Smooth muscle cell (in vitro differentiated cells): ENCODE measurements around the gene PATL1. TPM values are rescaled to one million over a fixed set of nuclear protein-coding genes. Genes with fewer than 3 reads are reported as not detected.

Experiments
- DNase-seq: peaks from one replicate; lab custom pipeline; 2025; ENCODE audit not compliant: unreplicated experiment; lab: John Stamatoyannopoulos, UW
- H2AFZ ChIP-seq: fragments of 200-600 bp; sonication (generic); 2 replicates; pipeline ENCODE4 v1.6.0; 2016; ENCODE audit warnings: antibody characterized with exemption, low read depth, mild to moderate bottlenecking
- H3F3A ChIP-seq: fragments of 200-600 bp; sonication (generic); 2 replicates; pipeline ENCODE4 v1.6.0; 2017; ENCODE audit warnings: antibody characterized with exemption, low read depth
- H3K27ac ChIP-seq: fragments of 200-600 bp; sonication (generic); 2 replicates; pipeline ENCODE4 v1.5.1; 2016; ENCODE audit warnings: low read depth, mild to moderate bottlenecking
- H3K27me3 ChIP-seq: fragments of 200-600 bp; sonication (generic); 2 replicates; pipeline ENCODE4 v1.6.1; 2016; ENCODE audit warnings: low read depth, mild to moderate bottlenecking
- H3K36me3 ChIP-seq: fragments of 200-600 bp; sonication (generic); 2 replicates; pipeline ENCODE4 v1.5.1; 2016; ENCODE audit warnings: low read depth
- H3K4me1 ChIP-seq: fragments of 200-600 bp; sonication (generic); 2 replicates; pipeline ENCODE4 v1.5.1; 2016; ENCODE audit warnings: low read depth
- H3K4me2 ChIP-seq: fragments of 200-600 bp; sonication (generic); 2 replicates; pipeline ENCODE4 v1.6.0; 2016; ENCODE audit warnings: mild to moderate bottlenecking
- H3K4me3 ChIP-seq: fragments of 200-600 bp; sonication (generic); 2 replicates; pipeline ENCODE4 v1.5.1; 2016; ENCODE audit warnings: mild to moderate bottlenecking
- H3K79me2 ChIP-seq: fragments of 200-600 bp; sonication (generic); 2 replicates; pipeline ENCODE4 v1.6.0; 2016; ENCODE audit warnings: low read depth, mild to moderate bottlenecking
- H3K9ac ChIP-seq: fragments of 200-600 bp; sonication (generic); 2 replicates; pipeline ENCODE4 v1.6.0; 2016; ENCODE audit warnings: low read depth
- H3K9me3 ChIP-seq: fragments of 200-600 bp; sonication (generic); replicated peaks from 2 replicates; pipeline ENCODE4 v1.5.1; 2016; ENCODE audit warnings: low read depth
- H4K20me1 ChIP-seq: fragments of 200-600 bp; sonication (generic); 2 replicates; pipeline ENCODE4 v1.6.0; 2016; ENCODE audit warnings: low read depth
- WGBS: methylation state at CpG from one replicate; pipeline ENCODE4 v1.1.7; 2016; ENCODE audit warnings: low lambda C conversion rate; 5-methylcytosine and 5-hydroxymethylcytosine counted together
- polyA plus RNA-seq: library from polyadenylated mRNA; unstranded; fragments of >200 nt; fragmentation: Nextera tagmentation; extraction: Ambion mirVana; gene quantifications from 2 replicates; pipeline ENCODE4 v1.2.1, GENCODE V29; 2016
- total RNA-seq: library from RNA; depleted of rRNA; stranded (reverse); fragments of >200 nt; gene quantifications from 2 replicates; pipeline ENCODE4 v1.2.3, GENCODE V29; 2014
- TF ChIP-seq, protein P1 (sequence below): fragments of 200-600 bp; sonication (generic); IDR thresholded peaks from 2 replicates; pipeline ENCODE4 v1.5.1; 2017; ENCODE audit warnings: borderline replicate concordance, mild to moderate bottlenecking, antibody characterized with exemption; ENCODE audit not compliant: insufficient read depth, poor library complexity, severe bottlenecking

PATL1 gene, protein sequence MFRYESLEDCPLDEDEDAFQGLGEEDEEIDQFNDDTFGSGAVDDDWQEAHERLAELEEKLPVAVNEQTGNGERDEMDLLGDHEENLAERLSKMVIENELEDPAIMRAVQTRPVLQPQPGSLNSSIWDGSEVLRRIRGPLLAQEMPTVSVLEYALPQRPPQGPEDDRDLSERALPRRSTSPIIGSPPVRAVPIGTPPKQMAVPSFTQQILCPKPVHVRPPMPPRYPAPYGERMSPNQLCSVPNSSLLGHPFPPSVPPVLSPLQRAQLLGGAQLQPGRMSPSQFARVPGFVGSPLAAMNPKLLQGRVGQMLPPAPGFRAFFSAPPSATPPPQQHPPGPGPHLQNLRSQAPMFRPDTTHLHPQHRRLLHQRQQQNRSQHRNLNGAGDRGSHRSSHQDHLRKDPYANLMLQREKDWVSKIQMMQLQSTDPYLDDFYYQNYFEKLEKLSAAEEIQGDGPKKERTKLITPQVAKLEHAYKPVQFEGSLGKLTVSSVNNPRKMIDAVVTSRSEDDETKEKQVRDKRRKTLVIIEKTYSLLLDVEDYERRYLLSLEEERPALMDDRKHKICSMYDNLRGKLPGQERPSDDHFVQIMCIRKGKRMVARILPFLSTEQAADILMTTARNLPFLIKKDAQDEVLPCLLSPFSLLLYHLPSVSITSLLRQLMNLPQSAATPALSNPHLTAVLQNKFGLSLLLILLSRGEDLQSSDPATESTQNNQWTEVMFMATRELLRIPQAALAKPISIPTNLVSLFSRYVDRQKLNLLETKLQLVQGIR
- total RNA-seq (18.0 and 35.2 TPM in 2 replicates), polyA plus RNA-seq (16.3 and 16.5 TPM in 2 replicates)

DNA sequence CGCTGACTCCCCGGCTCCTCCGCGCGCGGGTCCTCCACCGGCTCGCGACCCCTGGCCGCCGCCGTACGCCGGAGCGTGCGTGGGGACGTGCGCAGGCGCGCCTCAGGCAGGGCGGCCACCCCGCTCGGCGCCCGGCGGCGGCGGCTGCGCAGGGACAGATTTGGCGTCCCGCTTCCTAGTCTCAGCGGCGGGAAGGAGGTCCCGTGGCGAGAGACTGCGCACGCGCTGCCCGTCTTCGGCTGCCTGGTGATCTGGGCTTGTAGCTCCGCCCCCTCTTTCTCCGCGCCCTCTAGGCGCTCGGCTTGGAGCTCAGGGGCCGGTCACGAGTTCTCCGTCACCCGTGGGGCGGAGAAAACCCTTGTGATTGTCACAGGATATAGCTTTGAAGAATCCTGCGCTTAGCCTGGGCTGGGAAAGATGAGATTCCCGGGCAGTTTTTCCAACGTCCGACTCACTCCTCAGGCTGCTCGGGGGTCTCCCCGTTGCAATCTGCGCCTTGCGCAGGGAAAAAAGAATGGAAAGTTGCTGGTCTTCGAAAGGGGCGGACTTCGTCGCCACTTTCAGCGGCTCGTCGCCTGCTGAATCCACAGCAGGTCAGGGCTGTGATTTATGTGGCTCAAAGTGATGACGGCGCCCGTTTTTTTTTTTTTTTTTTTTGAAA is at the start of gene PATL1:
Gene PATL1 (minus strand): TSS at position 88 of the 661 bp plus-strand sequence. CDS start 142 bp downstream, outside the sequence.
- Histone ChIP-seq H4K20me1 (peaks cover 22% of the 10 kb centered on the region), H3K36me3 (peaks cover 8% of the 10 kb centered on the region), H3K4me3 (peak within 1 kb of the TSS; percentile 97), H3K27me3 (no peaks in the 10 kb centered on the region), H3K9ac (peak within 1 kb of the TSS; percentile 98), H2AFZ (peak within 1 kb of the TSS; percentile 89), H3F3A (peaks cover 7% of the 10 kb centered on the region), H3K4me1 (peaks cover 12% of the 10 kb centered on the region), H3K9me3 (no peaks in the 10 kb centered on the region), H3K27ac (peak within 1 kb of the TSS; percentile 100), H3K4me2 (peak within 1 kb of the TSS; percentile 97), H3K79me2 (peaks cover 44% of the 10 kb centered on the region)
- peak; percentile 97 for DNase-seq
- TF ChIP-seq, protein P1, sequence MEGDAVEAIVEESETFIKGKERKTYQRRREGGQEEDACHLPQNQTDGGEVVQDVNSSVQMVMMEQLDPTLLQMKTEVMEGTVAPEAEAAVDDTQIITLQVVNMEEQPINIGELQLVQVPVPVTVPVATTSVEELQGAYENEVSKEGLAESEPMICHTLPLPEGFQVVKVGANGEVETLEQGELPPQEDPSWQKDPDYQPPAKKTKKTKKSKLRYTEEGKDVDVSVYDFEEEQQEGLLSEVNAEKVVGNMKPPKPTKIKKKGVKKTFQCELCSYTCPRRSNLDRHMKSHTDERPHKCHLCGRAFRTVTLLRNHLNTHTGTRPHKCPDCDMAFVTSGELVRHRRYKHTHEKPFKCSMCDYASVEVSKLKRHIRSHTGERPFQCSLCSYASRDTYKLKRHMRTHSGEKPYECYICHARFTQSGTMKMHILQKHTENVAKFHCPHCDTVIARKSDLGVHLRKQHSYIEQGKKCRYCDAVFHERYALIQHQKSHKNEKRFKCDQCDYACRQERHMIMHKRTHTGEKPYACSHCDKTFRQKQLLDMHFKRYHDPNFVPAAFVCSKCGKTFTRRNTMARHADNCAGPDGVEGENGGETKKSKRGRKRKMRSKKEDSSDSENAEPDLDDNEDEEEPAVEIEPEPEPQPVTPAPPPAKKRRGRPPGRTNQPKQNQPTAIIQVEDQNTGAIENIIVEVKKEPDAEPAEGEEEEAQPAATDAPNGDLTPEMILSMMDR: no peak
- under 1% methylated on average over 63 of the region's 68 CpGs for WGBS

DNA sequence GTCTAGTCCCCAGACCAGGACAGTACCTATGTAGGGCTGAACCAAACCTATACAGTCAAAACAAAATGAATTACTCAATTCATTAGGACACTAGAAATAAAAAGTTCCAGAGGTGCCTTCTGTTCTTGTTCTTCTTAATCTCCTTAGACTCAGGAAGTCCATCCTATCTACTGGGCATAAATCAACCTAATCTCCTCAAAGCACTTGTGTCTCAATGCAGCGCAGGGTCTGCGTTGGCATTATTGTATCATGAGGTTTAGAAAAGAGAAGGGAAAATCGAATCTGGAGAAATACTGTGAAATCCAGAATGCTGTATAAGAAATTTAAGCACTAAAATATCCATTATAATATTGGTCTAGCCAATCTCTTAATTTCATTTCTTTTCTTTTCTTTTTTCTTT is 47.2 kb upstream of the PATL1 start:
- Histone ChIP-seq H3K36me3 (no peaks in the 10 kb centered on the region), H3F3A (no peaks in the 10 kb centered on the region), H3K9me3 (no peaks in the 10 kb centered on the region), H3K4me3 (no peak overlapping the region), H3K79me2 (no peaks in the 10 kb centered on the region), H3K27me3 (no peaks in the 10 kb centered on the region), H2AFZ (no peak overlapping the region), H4K20me1 (no peaks in the 10 kb centered on the region), H3K9ac (no peak overlapping the region), H3K4me2 (no peak overlapping the region), H3K27ac (no peak overlapping the region), H3K4me1 (no peaks in the 10 kb centered on the region)
- no peak for DNase-seq
- 43% methylated on average over 3 of the region's 3 CpGs for WGBS
- TF ChIP-seq, protein P1: no peak

DNA sequence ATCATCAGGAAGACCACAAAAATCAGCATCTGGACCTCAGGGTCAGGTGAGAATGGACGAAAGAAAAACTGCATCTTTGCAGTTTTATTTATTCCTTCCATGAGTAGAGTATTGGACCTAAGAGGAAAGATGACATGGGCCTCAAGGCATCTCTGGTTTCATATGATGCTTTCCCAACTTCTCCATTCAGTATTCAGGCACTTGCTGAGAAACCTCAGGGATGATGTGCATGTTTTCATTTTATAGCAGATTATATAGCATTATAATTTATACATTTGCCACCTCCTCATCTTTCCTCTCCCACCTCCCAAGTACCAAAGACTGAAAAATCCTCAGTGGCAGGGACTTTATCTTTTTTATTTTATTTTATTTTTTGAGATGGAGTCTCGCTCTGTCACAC is 44.9 kb upstream of the PATL1 start, which contains the start of gene OR10V1:
Gene OR10V1 (minus strand): TSS at position 101 of the 400 bp plus-strand sequence. CDS start 0 bp downstream, at position 101.
- no peak for DNase-seq
- no peaks in the 10 kb centered on the region for H3K4me1 ChIP-seq
- WGBS: 98% methylated on average over 2 of the region's 2 CpGs
- no peaks in the 10 kb centered on the region for H4K20me1 ChIP-seq
- no peak within 1 kb of the TSS for H3K9ac ChIP-seq
- no peaks in the 10 kb centered on the region for H3K79me2 ChIP-seq
- H3K27ac ChIP-seq: no peak within 1 kb of the TSS
- TF ChIP-seq, protein P1: no peak
- H2AFZ ChIP-seq: no peak within 1 kb of the TSS
- H3K4me3 ChIP-seq: no peak within 1 kb of the TSS
- H3K9me3 ChIP-seq: no peaks in the 10 kb centered on the region
- no peak within 1 kb of the TSS for H3K4me2 ChIP-seq
- H3F3A ChIP-seq: no peaks in the 10 kb centered on the region
- H3K27me3 ChIP-seq: no peaks in the 10 kb centered on the region
- no peaks in the 10 kb centered on the region for H3K36me3 ChIP-seq
